ENCODE measurements around the gene VPS8. TPM values are rescaled to one million over a fixed set of nuclear protein-coding genes. Genes with fewer than 3 reads are reported as not detected.
A peak's percentile ranks its signal among the peaks of the same experiment; 100 is the strongest.

VPS8 gene
- total RNA-seq, 1 experiment from 2014 or later: 39.7 TPM

- H2AK5ac ChIP-seq (ENCODE audit: insufficient read length, low read length): no peak overlapping the region
- no peak overlapping the region for H3K18ac ChIP-seq (ENCODE audit: insufficient read length, low read depth, low read length)
- H2BK15ac ChIP-seq (ENCODE audit: low read depth, low read length): no peak overlapping the region
- H3K27me3 Mint-ChIP-seq (ENCODE audit: low read depth): peaks cover 10% of the 10 kb centered on the region
- H3K27ac ChIP-seq (ENCODE audit: insufficient read length, low read depth, low read length): no peak overlapping the region
- no peaks in the 10 kb centered on the region for H3K27me3 ChIP-seq (ENCODE audit: insufficient read depth, low read length)
- H3K4me2 ChIP-seq (ENCODE audit: insufficient read depth, insufficient read length, low read length): no peak overlapping the region
- H2BK120ac ChIP-seq (ENCODE audit: low read depth, low read length, poor library complexity, severe bottlenecking): no peak overlapping the region
- no peaks in the 10 kb centered on the region for H3K79me2 ChIP-seq (ENCODE audit: insufficient read depth, low read length)
- no peak overlapping the region for H3K9ac ChIP-seq (ENCODE audit: extremely low read depth, insufficient read length, low read length)
- no peaks in the 10 kb centered on the region for H3K9me3 ChIP-seq (ENCODE audit: control insufficient read depth, low read depth, low read length)
- H3K79me1 ChIP-seq (ENCODE audit: insufficient read depth, low read depth, low read length, poor library complexity, severe bottlenecking): no peaks in the 10 kb centered on the region
- no peak overlapping the region for H3K56ac ChIP-seq (ENCODE audit: insufficient read length, low read depth, low read length)
- H3K23ac ChIP-seq (ENCODE audit: insufficient read length, low read depth, low read length): no peak overlapping the region
- no peak overlapping the region for H2BK5ac ChIP-seq (ENCODE audit: insufficient read length, low read length)
- H3K36me3 Mint-ChIP-seq (ENCODE audit: insufficient read depth in 1 of 3, low read depth in 3 of 3): no peaks in the 10 kb centered on the region
- no peak overlapping the region for H3T11ph ChIP-seq (ENCODE audit: low read length)
- H4K91ac ChIP-seq (ENCODE audit: insufficient read length, low read depth, low read length): no peak overlapping the region
- no peak overlapping the region for H2AFZ ChIP-seq (ENCODE audit: low read length)
- no peak overlapping the region for H3K14ac ChIP-seq (ENCODE audit: insufficient read depth, low read length)
- no peak overlapping the region for H2BK20ac ChIP-seq (ENCODE audit: low read depth, low read length, poor library complexity, severe bottlenecking)
- peak overlapping the region; percentile 78 for H4K8ac ChIP-seq (replicated peaks; ENCODE audit: insufficient read length, low read depth, low read length)
- no CpG with 5 or more reads among the region's 4 CpGs for WGBS (ENCODE audit: extremely low coverage, insufficient read length, low lambda C conversion rate)
- no peak overlapping the region for H3K27ac Mint-ChIP-seq
- H2BK12ac ChIP-seq (ENCODE audit: insufficient read length, low read depth, low read length): no peak overlapping the region
- DNase-seq: no peak
- no peak for TF ChIP-seq CTCF (conservative IDR thresholded peaks at IDR 0.05)
- H3K4me3 Mint-ChIP-seq: no peak overlapping the region
- peaks cover 0 to 2% of the 10 kb centered on the region in 2 experiments; a peak in 3 of 4 replicates for H3K4me1 Mint-ChIP-seq
- H3K9me3 Mint-ChIP-seq: peaks cover 3 to 4% of the 10 kb centered on the region in 2 experiments; a peak in 3 of 5 replicates
- no peak overlapping the region for H4K5ac ChIP-seq (ENCODE audit: insufficient read length, low read depth, low read length)
- H3K4ac ChIP-seq (ENCODE audit: low read depth, low read length): no peak overlapping the region
- no peaks in the 10 kb centered on the region for H4K20me1 ChIP-seq (ENCODE audit: control insufficient read depth, insufficient read depth, insufficient read length)
- H3K23me2 ChIP-seq (ENCODE audit: insufficient read length, low read depth, low read length, poor library complexity, severe bottlenecking): no peaks in the 10 kb centered on the region
- H3K4me1 ChIP-seq (ENCODE audit: insufficient read depth, low read length): no peaks in the 10 kb centered on the region
Observed at GRCh38 chr3:184801241-184801785, 10.7 kb upstream of the VPS8 start.
